Astrocyte of the cerebellum (primary cell): Measurements from ENCODE around the gene MFN2.
"Not testable (repeated sequence)": the region's sequence is repeated elsewhere in the genome, so short reads cannot be mapped to it uniquely, and the experiment has no call there.

Experiments
- DNase-seq: peaks from one replicate; pipeline ENCODE4 v3.0.0-alpha.2; 2011; ENCODE audit warnings: low read depth
- H3K4me3 ChIP-seq: 2 replicates; pipeline ENCODE4 v1.5.1; 2011; ENCODE audit warnings: mild to moderate bottlenecking, low read depth, low read length, moderate library complexity
- CTCF ChIP-seq: IDR thresholded peaks from 2 replicates; pipeline ENCODE4 v1.5.1; 2012; ENCODE audit warnings: low read length, low read depth, moderate library complexity, mild to moderate bottlenecking; ENCODE audit errors: missing control alignments
- in situ Hi-C: cut with HindIII; loops from 2 replicates; pipeline ENCODE4 v1.10.0; 2017; ENCODE audit warnings: low sequenced_read_pairs

MFN2 gene

GRCh38 chr1:11938722-11939526 is 41.3 kb upstream of the MFN2 start:
- no peak for TF ChIP-seq CTCF
- in situ Hi-C loops: no loop called here
- no peak overlapping the region for H3K4me3 ChIP-seq
- DNase-seq: no peak

- H3K4me3 ChIP-seq, DNase-seq, in situ Hi-C loops: not testable (repeated sequence)
These were observed 40.5 kb upstream of the MFN2 start for GRCh38 chr1:11939794-11940193.

GRCh38 chr1:11940260-11940921 is 39.9 kb upstream of the MFN2 start:
- in situ Hi-C loops: no loop called here

GRCh38 chr1:11942280-11942679 is 38.0 kb upstream of the MFN2 start:
- H3K4me3 ChIP-seq: no peak overlapping the region
- no peak for DNase-seq
- in situ Hi-C loops: no loop called here
- no peak for TF ChIP-seq CTCF

More at GRCh38 chr1:11940260-11940921, 39.9 kb upstream of the MFN2 start:
- H3K4me3 ChIP-seq: no peak overlapping the region
- no peak for TF ChIP-seq CTCF
- no peak for DNase-seq

- in situ Hi-C loops: no loop called here
- TF ChIP-seq CTCF: no peak
- no peak for DNase-seq
- H3K4me3 ChIP-seq: no peak overlapping the region
These were observed 36.6 kb upstream of the MFN2 start for GRCh38 chr1:11943619-11944018.

GRCh38 chr1:11944358-11944931 is 35.8 kb upstream of the MFN2 start:
- H3K4me3 ChIP-seq: no peak overlapping the region
- in situ Hi-C loops: no loop called here
- no peak for DNase-seq
- TF ChIP-seq CTCF: no peak

GRCh38 chr1:11946647-11947046 is 33.6 kb upstream of the MFN2 start:
- in situ Hi-C loops: no loop called here
- H3K4me3 ChIP-seq: no peak overlapping the region
- DNase-seq: no peak
- TF ChIP-seq CTCF: no peak
